K562 (cell line): Measurements from ENCODE around the gene PARP14.

Source experiments
- ELF1 ChIP-seq: fragments of 200-800 bp; sonication (Bioruptor generic); IDR thresholded peaks from 2 replicates; pipeline ENCODE4 v1.6.1; 2016; ENCODE audit warnings: missing genetic modification characterization, missing compliant biosample characterization
- FOXK2 ChIP-seq, 2 experiments: fragments of 450-650 bp; IDR thresholded peaks in 1 of 2; conservative IDR thresholded peaks in 1 of 2; 2 replicates each; pipeline ENCODE4 v1.6.1; 2016; ENCODE audit warnings: low read depth in 2 of 2, mild to moderate bottlenecking in 1 of 2
- HMG20A ChIP-seq: fragments of 450-650 bp; formaldehyde crosslinking; conservative IDR thresholded peaks from 2 replicates; pipeline ENCODE4 v1.4.0; 2020; ENCODE audit warnings: mild to moderate bottlenecking, mixed read lengths
- HNRNPK ChIP-seq: fragments of 200-400 bp; formaldehyde crosslinking; IDR thresholded peaks from one replicate; pipeline ENCODE4 v1.6.1; 2018; ENCODE audit warnings: mild to moderate bottlenecking, low read depth, low read length; ENCODE audit not compliant: poor library complexity, severe bottlenecking
- MCM7 ChIP-seq, 2 experiments: fragments of 450-650 bp; IDR thresholded peaks; 2 replicates each; pipeline ENCODE4 v1.6.1; 2016 to 2018
- NELFE ChIP-seq: IDR thresholded peaks from 2 replicates; pipeline ENCODE4 v1.6.1; 2011; ENCODE audit warnings: mild to moderate bottlenecking; ENCODE audit not compliant: insufficient read depth, insufficient read length
- POLR2A ChIP-seq: fragments of 450-650 bp; conservative IDR thresholded peaks from 2 replicates; pipeline ENCODE4 v1.6.1; 2016
- POLR2AphosphoS5 ChIP-seq: IDR thresholded peaks from 2 replicates; pipeline ENCODE4 v1.6.1; 2011; ENCODE audit warnings: mild to moderate bottlenecking, low read depth, low read length, moderate library complexity; ENCODE audit not compliant: control insufficient read depth, insufficient read depth
- RB1 ChIP-seq: fragments of 450-650 bp; IDR thresholded peaks from 2 replicates; pipeline ENCODE4 v1.6.1; 2017; ENCODE audit warnings: low read depth, mild to moderate bottlenecking
- ZBED1 ChIP-seq: IDR thresholded peaks from 2 replicates; pipeline ENCODE4 v1.6.1; 2014
- ZNF24 ChIP-seq: fragments of 450-650 bp; IDR thresholded peaks from 2 replicates; pipeline ENCODE4 v1.6.1; 2016
- TF ChIP-seq, protein P1 (sequence below): sonication (generic); formaldehyde crosslinking; IDR thresholded peaks from 2 replicates; pipeline ENCODE4 v1.8.1; 2023; ENCODE audit warnings: mild to moderate bottlenecking, missing genetic modification reagents
- TF ChIP-seq, protein P2 (sequence below): sonication (generic); formaldehyde crosslinking; IDR thresholded peaks from 2 replicates; pipeline ENCODE4 v1.8.0; 2022; ENCODE audit warnings: mild to moderate bottlenecking, missing genetic modification reagents
- TF ChIP-seq, protein P3 (sequence below), 3 experiments: IDR thresholded peaks in 2 of 3; conservative IDR thresholded peaks in 1 of 3; 2 replicates each; pipeline ENCODE4 v1.5.1; 2011 to 2012; ENCODE audit warnings: low read length in 3 of 3, mild to moderate bottlenecking in 3 of 3, control low read depth in 2 of 3, improper control_type of control experiment in 1 of 3, inconsistent platforms in 1 of 3, low read depth in 1 of 3, mixed read lengths in 1 of 3, moderate library complexity in 1 of 3; ENCODE audit not compliant: insufficient read depth in 2 of 3

DNA sequence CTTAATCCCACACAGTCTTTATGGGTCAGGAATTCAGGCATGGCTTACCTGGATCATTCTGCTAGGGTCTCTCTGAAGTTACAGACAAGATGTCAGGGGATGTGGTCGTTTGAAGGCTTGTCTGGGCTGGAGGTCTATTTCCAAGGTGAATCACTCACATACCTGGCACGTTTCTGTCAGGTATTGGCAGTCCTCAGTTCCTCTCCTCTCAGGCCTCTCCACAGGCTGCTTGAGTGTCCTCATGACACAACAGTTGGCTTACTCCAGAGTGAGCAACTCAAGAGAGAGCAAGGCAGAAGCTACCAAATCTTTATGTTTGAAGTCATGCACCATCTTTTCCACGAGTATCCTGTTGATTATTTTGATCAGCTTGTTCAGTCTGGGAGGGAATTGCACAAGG is 43.9 kb upstream of the PARP14 start:
- TF ChIP-seq POLR2AphosphoS5 (no peak), HNRNPK (no peak), RB1 (no peak), POLR2A (no peak), HMG20A (CRISPR knock-in tag) (no peak), FOXK2 (conservative IDR thresholded peaks at IDR 0.05 in 1 of 2, IDR thresholded peaks at IDR 0.05 in 1 of 2; ENCODE audit: low read depth in 2 of 2) (no peak), ZNF24 (no peak), MCM7 (IDR thresholded peaks at IDR 0.05) (no peak), ELF1 (no peak), NELFE (no peak), ZBED1 (no peak)
- TF ChIP-seq, protein P1, sequence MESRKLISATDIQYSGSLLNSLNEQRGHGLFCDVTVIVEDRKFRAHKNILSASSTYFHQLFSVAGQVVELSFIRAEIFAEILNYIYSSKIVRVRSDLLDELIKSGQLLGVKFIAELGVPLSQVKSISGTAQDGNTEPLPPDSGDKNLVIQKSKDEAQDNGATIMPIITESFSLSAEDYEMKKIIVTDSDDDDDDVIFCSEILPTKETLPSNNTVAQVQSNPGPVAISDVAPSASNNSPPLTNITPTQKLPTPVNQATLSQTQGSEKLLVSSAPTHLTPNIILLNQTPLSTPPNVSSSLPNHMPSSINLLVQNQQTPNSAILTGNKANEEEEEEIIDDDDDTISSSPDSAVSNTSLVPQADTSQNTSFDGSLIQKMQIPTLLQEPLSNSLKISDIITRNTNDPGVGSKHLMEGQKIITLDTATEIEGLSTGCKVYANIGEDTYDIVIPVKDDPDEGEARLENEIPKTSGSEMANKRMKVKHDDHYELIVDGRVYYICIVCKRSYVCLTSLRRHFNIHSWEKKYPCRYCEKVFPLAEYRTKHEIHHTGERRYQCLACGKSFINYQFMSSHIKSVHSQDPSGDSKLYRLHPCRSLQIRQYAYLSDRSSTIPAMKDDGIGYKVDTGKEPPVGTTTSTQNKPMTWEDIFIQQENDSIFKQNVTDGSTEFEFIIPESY (CRISPR knock-in tag), result no peak
- TF ChIP-seq, protein P2, sequence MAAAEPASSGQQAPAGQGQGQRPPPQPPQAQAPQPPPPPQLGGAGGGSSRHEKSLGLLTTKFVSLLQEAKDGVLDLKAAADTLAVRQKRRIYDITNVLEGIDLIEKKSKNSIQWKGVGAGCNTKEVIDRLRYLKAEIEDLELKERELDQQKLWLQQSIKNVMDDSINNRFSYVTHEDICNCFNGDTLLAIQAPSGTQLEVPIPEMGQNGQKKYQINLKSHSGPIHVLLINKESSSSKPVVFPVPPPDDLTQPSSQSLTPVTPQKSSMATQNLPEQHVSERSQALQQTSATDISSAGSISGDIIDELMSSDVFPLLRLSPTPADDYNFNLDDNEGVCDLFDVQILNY (CRISPR knock-in tag), result no peak
- TF ChIP-seq, protein P3, sequence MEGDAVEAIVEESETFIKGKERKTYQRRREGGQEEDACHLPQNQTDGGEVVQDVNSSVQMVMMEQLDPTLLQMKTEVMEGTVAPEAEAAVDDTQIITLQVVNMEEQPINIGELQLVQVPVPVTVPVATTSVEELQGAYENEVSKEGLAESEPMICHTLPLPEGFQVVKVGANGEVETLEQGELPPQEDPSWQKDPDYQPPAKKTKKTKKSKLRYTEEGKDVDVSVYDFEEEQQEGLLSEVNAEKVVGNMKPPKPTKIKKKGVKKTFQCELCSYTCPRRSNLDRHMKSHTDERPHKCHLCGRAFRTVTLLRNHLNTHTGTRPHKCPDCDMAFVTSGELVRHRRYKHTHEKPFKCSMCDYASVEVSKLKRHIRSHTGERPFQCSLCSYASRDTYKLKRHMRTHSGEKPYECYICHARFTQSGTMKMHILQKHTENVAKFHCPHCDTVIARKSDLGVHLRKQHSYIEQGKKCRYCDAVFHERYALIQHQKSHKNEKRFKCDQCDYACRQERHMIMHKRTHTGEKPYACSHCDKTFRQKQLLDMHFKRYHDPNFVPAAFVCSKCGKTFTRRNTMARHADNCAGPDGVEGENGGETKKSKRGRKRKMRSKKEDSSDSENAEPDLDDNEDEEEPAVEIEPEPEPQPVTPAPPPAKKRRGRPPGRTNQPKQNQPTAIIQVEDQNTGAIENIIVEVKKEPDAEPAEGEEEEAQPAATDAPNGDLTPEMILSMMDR (IDR thresholded peaks at IDR 0.05 in 2 of 3, conservative IDR thresholded peaks at IDR 0.05 in 1 of 3; ENCODE audit: insufficient read depth in 2 of 3, low read depth in 1 of 3, low read length in 3 of 3), result no peak
